GM19324 (cell line): ENCODE measurements around the gene PKP4.

ENCODE experiments used
- ATAC-seq: cut with Tn5 transposase; IDR thresholded peaks from one replicate; pipeline ENCODE4 v1.9.1; 2021; ENCODE audit warnings: mild to moderate bottlenecking, moderate library complexity; ENCODE audit not compliant: unreplicated experiment, low FRiP score

The PKP4 gene

GRCh38 chr2:158712791-158713522 is 256.2 kb downstream of the PKP4 start:
- no peak for ATAC-seq

- no peak for ATAC-seq
These were observed 256.9 kb downstream of the PKP4 start for GRCh38 chr2:158713523-158714138.

- no peak for ATAC-seq
These were observed 257.7 kb downstream of the PKP4 start for GRCh38 chr2:158714420-158714819.

GRCh38 chr2:158715357-158715756 is 258.6 kb downstream of the PKP4 start:
- ATAC-seq = no peak

- no peak for ATAC-seq
These were observed 259.5 kb downstream of the PKP4 start for GRCh38 chr2:158716121-158716791.

- ATAC-seq = no peak
These were observed 260.2 kb downstream of the PKP4 start for GRCh38 chr2:158716921-158717320.

GRCh38 chr2:158717366-158718195 is 260.8 kb downstream of the PKP4 start:
- no peak for ATAC-seq

GRCh38 chr2:158718196-158718585 is 261.4 kb downstream of the PKP4 start:
- no peak for ATAC-seq

GRCh38 chr2:158718851-158719250 is 262.1 kb downstream of the PKP4 start:
- no peak for ATAC-seq

- ATAC-seq = no peak
These were observed 262.7 kb downstream of the PKP4 start for GRCh38 chr2:158719403-158719802.

GRCh38 chr2:158722266-158723105 is 265.7 kb downstream of the PKP4 start:
- ATAC-seq = no peak

GRCh38 chr2:158723181-158723838 is 266.6 kb downstream of the PKP4 start:
- ATAC-seq = no peak

GRCh38 chr2:158723921-158724802 is 267.4 kb downstream of the PKP4 start:
- no peak for ATAC-seq

- ATAC-seq = no peak
These were observed 268.1 kb downstream of the PKP4 start for GRCh38 chr2:158724803-158725381.

- ATAC-seq = no peak
These were observed 268.7 kb downstream of the PKP4 start for GRCh38 chr2:158725441-158725891.

GRCh38 chr2:158726911-158727592 is 270.3 kb downstream of the PKP4 start:
- ATAC-seq = no peak

GRCh38 chr2:158728422-158728821 is 271.7 kb downstream of the PKP4 start:
- no peak for ATAC-seq
